ENCODE measurements around the gene ARHGAP15.

Gene ARHGAP15

DNA sequence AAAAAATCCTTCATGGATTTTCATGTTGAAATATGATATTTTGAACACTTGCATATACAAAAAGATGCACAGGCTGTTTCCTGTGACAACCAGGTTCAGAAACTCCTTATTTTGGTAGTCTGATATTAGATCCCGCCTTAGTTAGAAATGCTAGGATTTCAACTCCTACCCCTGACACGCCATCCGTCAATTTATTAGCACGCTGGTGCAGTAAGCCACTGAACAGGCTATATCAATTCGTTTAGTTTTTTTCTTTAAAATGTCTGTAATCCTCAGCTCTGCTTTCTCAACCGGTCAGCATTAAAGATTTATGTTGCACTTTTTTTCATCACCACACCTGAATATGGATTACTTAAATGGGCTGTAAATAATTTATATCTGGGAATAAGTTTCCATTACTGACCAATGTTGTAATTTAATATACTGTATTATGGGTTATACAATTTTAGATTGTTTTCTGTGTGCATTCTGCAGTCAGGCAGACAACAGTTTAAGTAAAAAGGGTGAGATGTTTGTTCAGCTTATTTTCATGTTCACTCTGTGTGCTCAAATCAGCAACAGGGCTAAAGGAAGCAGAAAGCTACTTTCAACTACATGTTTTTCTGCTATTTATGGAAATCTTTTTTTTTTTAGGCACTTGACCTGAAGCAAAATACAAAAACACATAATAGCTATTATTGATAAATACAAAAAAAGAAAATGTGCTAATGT is 227.7 kb downstream of the ARHGAP15 start:
- in situ Hi-C loops (cut with MboI; ENCODE audit: low pct_unique_long_range_greater_than_20kb, low sequenced_read_pairs), result no loop called here
- no peak for DNase-seq

DNA sequence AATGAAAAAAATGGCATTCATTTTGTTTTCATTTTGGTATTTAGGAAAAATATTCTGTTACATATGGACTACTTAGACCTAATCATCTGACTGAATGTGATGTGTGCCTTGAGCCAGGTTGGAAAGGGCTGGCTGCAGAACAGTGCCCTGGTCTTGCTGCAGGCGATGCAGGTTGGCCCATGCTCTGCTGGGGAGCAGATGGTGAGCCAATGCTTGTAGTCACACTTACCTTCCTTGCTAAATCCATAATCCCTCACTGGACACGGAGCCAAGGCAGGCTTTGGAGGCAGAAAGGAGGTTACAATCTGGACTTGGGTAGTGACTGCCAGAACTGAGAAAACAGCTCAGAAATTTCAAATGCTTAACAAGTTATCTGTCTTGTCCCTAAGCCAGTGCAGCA is 228.7 kb downstream of the ARHGAP15 start:
- DNase-seq, result no peak
- in situ Hi-C loops (cut with MboI; ENCODE audit: low pct_unique_long_range_greater_than_20kb, low sequenced_read_pairs), result no loop called here

DNA sequence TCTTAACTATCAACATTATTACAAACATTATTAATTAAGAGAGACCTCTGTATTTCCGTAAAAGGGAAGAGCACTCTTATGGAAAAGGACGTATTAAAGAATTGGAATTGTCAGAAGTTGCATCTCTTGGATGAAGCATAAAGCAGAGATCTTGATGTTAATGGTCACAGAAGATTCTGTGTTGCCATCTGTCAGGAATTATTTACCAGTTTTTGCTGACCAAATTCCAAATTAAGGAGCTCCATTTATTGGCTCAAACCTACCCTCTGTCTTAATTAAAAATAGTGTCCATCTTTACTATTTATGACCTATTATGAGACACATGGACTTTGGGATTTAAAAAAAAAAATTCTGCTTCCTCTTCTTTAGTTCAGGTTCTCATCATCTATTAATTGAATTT is 232.1 kb downstream of the ARHGAP15 start:
- in situ Hi-C loops (cut with MboI; ENCODE audit: low pct_unique_long_range_greater_than_20kb, low sequenced_read_pairs), result no loop called here
- DNase-seq, result no peak

DNA sequence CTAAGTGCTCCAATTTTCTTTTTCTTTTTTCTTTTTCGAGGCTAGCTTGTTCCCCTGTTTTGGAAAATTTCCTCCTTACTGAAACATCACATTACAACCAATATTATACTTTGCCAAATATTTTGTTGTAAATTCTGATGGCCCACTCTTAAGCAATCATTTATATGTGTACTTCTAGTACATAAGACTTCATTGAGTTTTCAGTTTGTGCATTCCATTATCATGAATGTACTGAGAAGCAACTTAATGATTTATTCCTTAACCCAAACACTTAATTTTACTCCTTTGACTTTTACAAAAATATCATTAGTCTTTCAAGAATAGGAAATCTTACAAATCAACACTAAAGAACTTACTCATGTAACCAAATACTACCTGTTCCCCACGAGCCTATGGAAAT is 242.4 kb downstream of the ARHGAP15 start:
- no peak for DNase-seq
- in situ Hi-C loops (cut with MboI; ENCODE audit: low pct_unique_long_range_greater_than_20kb, low sequenced_read_pairs), result no loop called here

DNA sequence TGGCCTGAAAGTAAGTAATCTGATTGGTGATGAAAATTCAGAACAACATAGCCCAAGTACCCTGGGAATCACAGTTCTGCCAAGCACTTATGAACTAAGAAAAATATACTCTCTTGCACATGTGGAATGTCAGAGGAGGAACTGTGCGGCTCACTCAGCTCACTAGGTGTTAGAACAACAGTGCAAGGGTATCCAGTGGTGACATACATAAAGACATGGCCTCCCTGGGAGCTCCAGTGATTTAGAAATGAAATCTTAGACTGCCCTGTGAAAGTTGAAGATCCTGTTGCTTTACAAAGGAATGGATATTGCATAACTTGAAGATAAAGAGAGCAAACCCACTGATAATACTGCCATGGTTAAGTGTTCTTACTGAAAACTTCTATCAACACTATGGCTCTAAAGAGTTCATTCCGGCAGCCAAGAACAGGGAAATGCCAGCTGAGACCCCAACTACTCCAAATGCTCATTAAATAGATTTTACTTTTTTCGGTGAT is 246.2 kb downstream of the ARHGAP15 start:
- DNase-seq, result no peak
- in situ Hi-C loops (cut with MboI; ENCODE audit: low pct_unique_long_range_greater_than_20kb, low sequenced_read_pairs), result no loop called here

DNA sequence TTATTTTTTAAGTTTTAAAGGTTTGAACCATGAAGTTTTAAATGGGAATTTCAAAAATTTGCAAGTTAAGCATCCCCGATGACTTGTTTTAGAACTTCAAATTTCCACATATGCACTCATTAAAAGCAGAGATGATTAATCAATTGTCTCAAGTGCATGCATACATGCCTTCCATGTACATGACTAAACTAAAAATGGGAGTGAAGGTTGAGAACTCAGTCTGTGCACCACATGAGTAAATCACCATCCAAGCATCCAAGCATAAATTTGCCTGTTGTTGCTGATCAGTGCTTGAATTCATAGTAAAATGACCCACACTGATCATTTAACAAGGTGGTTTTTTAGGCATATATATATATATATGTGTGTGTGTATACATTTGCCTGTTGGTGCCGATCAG is 249.8 kb downstream of the ARHGAP15 start:
- no peak for DNase-seq
- in situ Hi-C loops (cut with MboI; ENCODE audit: low pct_unique_long_range_greater_than_20kb, low sequenced_read_pairs), result no loop called here

DNA sequence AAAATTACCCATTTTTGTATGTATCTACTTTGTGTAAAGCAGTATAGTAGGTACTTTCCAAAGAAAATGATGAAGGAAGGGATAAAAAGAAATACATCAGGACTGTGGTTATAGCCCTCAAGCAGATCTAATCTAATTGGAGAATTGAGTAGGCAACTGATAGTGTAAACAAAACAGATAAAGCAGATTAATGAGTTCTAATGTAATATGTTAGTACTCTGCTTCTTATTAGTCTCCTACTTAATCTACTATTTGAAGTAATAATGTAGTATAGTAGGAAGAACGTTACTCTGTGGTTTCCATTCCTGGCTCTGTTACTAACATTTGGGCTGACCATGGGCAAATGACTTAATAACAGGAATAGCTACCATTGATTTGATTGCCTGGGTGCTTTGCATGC is 250.7 kb downstream of the ARHGAP15 start:
- in situ Hi-C loops (cut with MboI; ENCODE audit: low pct_unique_long_range_greater_than_20kb, low sequenced_read_pairs), result no loop called here
- DNase-seq, result no peak

DNA sequence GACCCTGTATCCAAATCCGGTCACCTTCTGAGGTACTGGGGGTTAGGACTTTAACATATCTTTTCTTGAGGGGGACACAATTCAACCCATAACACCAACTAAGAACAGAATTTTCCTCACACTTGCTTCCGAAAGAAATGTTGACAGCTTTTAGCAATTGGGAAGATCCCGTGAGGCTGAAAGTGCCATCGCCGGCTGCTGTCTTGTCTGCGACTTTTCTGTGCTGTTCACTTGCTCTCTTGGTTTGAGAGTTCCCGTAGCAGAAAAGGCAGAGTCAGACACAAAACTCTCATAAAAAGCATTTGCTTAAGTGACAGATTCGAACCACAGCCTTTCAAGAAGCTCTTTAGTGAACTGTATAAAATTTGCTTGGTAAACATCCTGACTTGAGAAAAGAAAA is 253.4 kb downstream of the ARHGAP15 start:
- in situ Hi-C loops (cut with MboI; ENCODE audit: low pct_unique_long_range_greater_than_20kb, low sequenced_read_pairs), result no loop called here
- no peak for DNase-seq

DNA sequence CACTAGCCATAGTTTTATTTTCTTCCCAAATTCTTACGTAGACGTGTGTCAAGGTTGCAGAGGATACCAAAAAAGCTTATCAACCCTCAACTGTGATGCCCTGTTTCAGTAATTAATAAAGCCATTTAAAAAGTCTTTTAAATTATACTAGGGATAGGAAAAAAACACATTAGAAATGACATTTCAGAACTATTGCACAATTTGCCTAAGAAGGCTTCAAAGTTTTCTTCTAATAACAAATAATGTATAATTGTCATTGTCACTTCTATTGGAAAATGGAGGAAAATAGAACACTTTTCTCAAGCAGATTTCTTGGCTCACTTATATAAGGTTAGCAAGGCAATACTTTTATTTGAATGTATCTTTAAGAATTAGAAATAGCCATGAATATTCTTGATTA is 253.8 kb downstream of the ARHGAP15 start:
- in situ Hi-C loops (cut with MboI; ENCODE audit: low pct_unique_long_range_greater_than_20kb, low sequenced_read_pairs), result no loop called here
- no peak for DNase-seq

DNA sequence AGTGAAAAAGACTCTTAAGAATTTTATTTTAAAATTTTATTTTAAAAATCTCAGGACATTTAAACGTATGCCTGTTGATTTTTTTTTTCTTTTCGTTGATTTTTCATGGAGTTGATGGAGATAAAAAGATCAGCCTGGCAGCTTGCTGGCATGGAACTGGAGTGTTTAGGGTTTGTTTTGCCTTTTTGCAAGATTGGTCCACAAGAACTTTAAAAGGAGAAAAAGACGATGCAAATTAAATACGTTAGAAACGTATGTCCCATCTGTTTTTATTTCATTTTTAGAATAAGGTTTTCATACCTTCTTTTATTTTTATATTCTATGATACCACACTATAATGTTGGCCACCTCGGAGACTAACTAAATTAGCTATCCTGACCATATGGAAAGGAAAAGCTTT is 254.9 kb downstream of the ARHGAP15 start:
- DNase-seq, result no peak
- in situ Hi-C loops (cut with MboI; ENCODE audit: low pct_unique_long_range_greater_than_20kb, low sequenced_read_pairs), result no loop called here

DNA sequence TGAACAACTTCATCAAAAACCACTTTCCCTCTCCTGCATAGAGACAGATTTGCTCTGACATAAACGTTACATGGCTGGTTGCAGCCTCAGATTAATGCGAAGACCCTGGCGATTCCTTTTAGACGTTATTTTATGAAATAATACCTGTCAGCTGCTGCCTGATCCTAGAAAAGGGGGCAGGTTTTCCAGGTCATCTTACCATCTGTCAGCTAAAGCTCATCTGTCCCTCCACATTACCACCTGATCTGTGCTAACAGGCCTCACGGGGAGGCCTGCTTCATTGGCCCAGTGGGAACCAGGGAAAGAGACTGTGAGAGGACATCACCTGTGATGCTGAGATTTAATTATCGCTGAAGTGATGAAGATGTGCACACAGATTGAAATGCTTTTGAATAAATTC is 261.0 kb downstream of the ARHGAP15 start:
- no peak for DNase-seq
- in situ Hi-C loops (cut with MboI; ENCODE audit: low pct_unique_long_range_greater_than_20kb, low sequenced_read_pairs), result no loop called here

DNA sequence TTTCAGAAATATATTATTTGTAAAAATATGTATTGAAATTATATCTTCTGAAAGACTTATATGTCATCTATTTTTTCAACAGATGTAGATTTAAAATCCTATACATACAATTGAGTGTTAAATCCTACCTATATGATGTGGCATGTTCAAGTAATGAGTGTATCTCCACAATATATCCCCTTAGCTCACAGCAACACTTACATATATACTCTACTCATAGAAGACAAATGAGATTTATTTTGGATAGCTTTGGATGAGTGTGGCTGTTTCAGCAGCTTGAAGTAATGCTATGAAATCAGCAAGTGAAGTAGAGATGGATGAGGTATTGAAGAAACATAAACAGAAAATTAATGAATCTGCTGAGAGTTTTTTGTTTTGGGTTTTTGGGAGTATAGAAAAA is 263.1 kb downstream of the ARHGAP15 start:
- no peak for DNase-seq
- in situ Hi-C loops (cut with MboI; ENCODE audit: low pct_unique_long_range_greater_than_20kb, low sequenced_read_pairs), result no loop called here

DNA sequence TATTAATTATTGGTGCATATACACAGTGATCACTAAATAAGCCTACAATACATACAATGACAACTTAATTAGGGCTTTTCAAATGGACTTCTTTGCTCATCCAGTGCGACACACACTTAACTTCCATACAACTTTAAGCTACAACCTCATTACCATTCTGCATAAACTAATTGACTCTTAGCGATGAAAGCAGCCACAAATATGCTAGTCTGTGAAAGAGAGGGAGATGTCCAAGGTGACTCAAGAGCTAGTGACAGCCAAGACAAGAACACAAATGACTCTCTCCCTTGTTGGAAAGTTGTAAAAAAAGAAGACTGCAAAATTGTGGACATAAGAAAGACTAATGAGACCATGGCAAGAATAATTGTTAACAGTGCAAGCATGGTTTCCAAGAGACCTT is 264.8 kb downstream of the ARHGAP15 start:
- no peak for DNase-seq
- in situ Hi-C loops (cut with MboI; ENCODE audit: low pct_unique_long_range_greater_than_20kb, low sequenced_read_pairs), result no loop called here

DNA sequence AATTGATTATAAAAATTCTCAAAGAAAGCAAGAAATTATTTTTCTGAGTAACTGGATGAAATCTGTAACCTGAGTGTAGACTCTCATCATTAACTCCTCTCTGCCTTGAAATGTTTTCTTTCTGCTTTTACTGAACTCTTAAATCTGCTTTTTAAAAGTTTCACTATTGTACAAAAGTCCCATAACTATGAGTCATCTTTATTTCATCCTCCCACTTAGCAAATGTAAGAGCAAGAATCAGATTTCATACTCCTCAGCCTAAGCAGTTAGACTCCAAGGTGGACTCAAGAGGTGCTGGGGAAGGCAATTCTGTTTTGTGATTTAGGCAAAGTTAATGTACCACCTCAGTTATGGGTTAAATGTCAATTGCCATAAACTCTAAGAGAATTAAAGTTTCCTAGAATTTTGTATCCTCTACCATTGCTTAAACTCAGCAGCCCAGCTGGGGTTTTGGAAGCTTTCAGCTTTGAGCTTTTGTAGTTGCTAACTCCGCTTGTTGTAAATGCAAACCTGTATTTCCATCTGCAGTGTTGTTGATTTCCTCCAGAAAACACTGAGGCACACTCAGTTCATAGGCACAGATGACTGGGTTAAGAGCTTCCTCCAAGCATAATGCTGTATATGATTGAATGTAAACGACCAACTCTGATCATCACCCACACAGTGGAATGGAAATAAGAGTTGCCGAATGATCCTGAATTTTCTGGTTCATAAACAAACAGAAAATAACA is 268.8 kb downstream of the ARHGAP15 start:
- in situ Hi-C loops (cut with MboI; ENCODE audit: low pct_unique_long_range_greater_than_20kb, low sequenced_read_pairs), result no loop called here
- no peak for DNase-seq

DNA sequence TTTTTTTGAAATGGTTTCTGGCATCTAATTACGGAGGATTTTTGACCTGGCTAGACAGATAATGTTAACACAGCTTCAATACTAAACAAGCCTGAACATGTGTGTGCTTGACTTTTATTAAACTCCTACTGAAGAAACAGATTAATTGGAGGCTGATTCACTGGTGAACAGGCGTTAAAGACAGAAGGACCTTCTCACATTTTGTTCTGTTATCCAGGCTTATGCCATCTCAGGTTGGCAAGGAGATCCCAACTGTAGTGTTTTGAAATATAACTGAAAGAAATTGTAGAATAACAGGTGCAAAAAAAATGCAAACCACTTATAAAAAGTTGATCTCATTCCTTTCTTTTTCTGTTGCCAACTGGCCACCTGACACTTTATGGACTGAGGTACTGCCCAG is 269.6 kb downstream of the ARHGAP15 start:
- in situ Hi-C loops (cut with MboI; ENCODE audit: low pct_unique_long_range_greater_than_20kb, low sequenced_read_pairs), result no loop called here
- no peak for DNase-seq

DNA sequence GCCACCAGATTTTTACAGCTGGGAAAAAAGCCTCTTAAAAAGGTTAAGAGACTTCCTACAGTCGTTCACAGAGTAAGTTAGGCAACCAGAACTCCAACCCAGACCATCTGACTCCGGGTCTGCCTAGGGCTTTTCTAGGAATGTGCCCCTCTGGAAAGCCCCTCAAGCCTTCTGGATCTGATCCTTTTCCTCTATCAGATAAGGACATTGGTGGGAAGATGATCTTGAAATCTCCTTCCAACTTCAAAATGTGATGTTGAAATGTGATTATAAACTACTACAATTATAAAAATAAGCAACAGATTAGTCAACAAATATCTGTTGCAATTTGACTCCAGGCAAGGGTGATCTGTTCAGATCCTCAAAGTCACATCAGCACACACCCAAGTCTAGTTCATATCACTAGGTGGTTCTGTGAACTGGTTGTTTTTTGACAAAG is 270.4 kb downstream of the ARHGAP15 start:
- DNase-seq, result no peak

DNA sequence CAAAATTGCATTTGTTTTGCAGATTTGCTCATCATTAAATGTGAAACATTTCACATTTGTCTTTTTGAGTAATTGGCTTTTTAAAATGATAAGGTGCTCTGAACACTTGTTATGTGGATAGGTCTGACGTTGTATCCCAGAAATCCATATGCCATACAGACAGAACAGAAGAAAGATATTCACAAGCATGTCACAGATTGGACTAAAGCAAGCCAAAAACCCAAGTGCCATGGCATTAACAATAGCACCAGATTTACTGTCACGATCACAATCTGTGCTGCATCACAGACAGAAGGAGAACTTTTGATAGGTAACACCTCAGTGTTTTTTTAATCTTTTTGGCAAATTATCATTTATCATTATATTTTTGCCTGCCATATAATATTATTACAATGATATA is 272.6 kb downstream of the ARHGAP15 start:
- no peak for DNase-seq

More for the DNA sequence above, 270.4 kb downstream of the ARHGAP15 start:
- in situ Hi-C loops (cut with MboI; ENCODE audit: low pct_unique_long_range_greater_than_20kb, low sequenced_read_pairs), result no loop called here

DNA sequence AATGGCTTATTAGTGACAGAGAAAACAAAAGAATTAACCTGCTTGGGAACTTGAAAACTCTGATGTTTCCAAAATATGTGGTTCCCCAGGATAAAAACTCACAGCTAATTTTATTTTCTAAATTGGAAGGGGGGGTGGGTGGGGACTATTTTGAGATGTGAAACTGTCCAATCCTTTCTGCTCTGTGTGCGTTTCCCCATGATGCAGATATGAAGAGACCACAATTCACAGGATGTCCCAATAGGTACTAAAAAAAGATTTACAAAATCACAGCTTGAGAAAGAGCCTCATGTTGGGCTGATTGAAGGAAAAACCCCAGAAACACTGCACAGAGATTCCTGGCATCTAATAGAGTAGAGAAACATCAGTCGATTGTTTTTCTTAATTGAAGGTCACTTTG is 273.2 kb downstream of the ARHGAP15 start:
- no peak for DNase-seq
- in situ Hi-C loops (cut with MboI; ENCODE audit: low pct_unique_long_range_greater_than_20kb, low sequenced_read_pairs), result no loop called here

More for the DNA sequence above, 272.6 kb downstream of the ARHGAP15 start:
- in situ Hi-C loops (cut with MboI; ENCODE audit: low pct_unique_long_range_greater_than_20kb, low sequenced_read_pairs), result no loop called here

DNA sequence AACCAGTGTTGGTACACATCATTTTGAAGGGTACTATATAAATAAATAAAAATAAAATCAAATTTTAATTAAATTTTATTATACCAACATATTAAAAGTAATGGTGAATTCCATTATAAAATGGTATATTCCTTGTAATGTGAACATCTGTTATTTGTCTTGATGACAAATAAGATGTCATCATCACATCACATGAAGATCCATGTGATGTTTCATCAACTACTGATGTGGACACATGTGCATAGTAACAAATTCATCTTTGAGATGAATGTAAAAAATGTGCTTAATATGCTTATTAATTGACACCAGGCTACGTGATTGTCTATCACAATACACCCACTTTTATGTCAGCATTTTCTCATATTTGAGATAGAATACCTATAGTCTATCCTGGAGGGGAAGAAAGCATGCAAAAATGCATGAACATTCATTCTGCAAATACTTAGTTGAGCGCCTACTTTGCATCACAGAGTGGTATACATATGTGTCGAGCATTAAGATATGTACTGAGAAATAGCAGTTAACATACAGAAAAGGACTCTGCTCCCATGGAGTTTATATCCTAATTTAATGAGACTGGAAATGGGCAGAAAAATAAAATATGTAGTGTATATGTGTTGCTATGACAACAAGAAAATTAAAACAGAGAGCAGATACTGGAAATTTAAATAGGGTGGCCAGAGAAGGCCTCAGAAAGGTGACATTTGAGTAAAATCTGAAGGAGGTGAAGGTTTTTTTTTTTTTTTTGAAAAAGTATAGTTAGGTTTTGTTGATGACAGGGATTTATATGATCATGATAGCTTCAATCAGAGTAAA is 281.1 kb downstream of the ARHGAP15 start:
- in situ Hi-C loops (cut with MboI; ENCODE audit: low pct_unique_long_range_greater_than_20kb, low sequenced_read_pairs), result no loop called here
- no peak for DNase-seq

DNA sequence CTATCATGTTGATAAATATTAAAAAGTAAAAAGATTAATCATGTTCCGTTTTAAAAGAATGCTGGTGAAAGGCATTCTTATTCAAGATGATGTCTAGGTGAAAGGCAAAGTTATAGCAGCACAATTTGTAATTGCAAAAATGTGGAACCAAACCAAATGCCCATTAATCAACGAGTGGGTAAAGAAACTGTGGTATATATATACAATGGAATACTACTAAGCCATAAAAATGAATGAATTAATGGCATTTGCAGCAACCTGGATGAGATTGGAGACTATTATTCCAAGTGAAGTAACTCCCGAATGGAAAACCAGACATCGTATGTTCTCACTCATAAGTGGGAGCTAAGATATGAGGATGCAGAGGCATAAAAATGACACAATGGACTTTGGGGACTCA is 286.4 kb downstream of the ARHGAP15 start:
- DNase-seq, result no peak
- in situ Hi-C loops (cut with MboI; ENCODE audit: low pct_unique_long_range_greater_than_20kb, low sequenced_read_pairs), result no loop called here

Measured in KBM-7 (cell line).